OCI-LY3 (cell line): Measurements from ENCODE around the gene PDX1.

Source experiments
- EZH2phosphoT487 ChIP-seq: fragments of 200-600 bp; shearing (Covaris generic); IDR thresholded peaks from 2 replicates; pipeline ENCODE4 v1.6.1; 2018; ENCODE audit warnings: antibody characterized with exemption, mixed run types, low read depth
- TF ChIP-seq, protein P1 (sequence below): fragments of 200-600, 300-600 bp; sonication (generic); IDR thresholded peaks from 2 replicates; pipeline ENCODE4 v1.5.1; 2014; ENCODE audit warnings: antibody characterized with exemption, low read length, low read depth

DNA sequence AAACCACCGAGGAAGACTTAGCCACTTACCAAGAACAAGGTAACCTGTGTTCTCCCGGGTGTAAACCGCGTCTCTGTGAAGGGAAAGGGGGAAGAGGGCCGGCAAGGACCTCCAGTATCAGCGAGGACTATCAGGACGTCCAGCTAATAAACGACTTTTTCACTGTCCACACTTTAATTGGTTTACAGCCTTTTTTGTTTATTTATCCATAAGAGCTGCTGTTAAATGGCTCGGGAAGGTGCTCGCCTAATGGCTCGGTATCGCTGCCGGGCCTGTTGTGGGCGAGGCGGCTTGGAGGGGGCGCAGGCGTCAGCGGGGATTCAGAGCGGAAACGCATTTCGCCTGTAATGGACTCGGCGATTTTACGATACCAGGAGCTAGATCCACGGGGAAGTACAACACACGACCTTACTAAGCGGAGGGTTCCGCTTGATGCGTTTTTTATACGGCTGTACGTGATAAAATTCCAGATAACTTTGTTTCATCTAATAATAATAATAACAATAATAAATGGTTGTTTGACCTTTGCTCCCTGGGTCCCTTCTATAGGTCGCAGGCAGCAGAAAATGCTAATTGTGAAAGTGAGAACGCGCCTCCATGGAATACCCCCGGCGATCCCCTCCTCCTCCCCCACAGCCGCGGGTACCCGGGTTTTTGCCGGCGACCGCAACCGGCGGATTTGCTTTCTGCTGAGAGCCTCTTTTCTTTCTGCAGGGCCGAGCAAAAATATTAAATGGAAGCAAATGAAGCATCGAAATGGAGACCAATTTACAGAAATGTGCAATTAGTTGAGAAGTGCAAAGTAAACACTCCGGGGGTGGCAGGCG, 2.5 kb upstream of the PDX1 start:
- TF ChIP-seq, protein P1, sequence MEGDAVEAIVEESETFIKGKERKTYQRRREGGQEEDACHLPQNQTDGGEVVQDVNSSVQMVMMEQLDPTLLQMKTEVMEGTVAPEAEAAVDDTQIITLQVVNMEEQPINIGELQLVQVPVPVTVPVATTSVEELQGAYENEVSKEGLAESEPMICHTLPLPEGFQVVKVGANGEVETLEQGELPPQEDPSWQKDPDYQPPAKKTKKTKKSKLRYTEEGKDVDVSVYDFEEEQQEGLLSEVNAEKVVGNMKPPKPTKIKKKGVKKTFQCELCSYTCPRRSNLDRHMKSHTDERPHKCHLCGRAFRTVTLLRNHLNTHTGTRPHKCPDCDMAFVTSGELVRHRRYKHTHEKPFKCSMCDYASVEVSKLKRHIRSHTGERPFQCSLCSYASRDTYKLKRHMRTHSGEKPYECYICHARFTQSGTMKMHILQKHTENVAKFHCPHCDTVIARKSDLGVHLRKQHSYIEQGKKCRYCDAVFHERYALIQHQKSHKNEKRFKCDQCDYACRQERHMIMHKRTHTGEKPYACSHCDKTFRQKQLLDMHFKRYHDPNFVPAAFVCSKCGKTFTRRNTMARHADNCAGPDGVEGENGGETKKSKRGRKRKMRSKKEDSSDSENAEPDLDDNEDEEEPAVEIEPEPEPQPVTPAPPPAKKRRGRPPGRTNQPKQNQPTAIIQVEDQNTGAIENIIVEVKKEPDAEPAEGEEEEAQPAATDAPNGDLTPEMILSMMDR, result no peak
- TF ChIP-seq EZH2phosphoT487, result no peak
